Endodermal cell (in vitro differentiated cells): ENCODE results near the gene ICAM2. TPM values are rescaled to one million over a fixed set of nuclear protein-coding genes. Genes with fewer than 3 reads are reported as not detected.

Source experiments
- DNase-seq: peaks from one replicate; pipeline ENCODE4 v3.0.0-alpha.2; 2017
- H3K27ac ChIP-seq: 2 replicates; pipeline ENCODE4 v1.5.1; 2013; ENCODE audit warnings: mild to moderate bottlenecking, low read depth, low read length, moderate library complexity
- H3K27me3 ChIP-seq: 2 replicates; pipeline ENCODE4 v1.6.1; 2013; ENCODE audit warnings: mild to moderate bottlenecking, low read length, moderate library complexity; ENCODE audit not compliant: insufficient read depth, control insufficient read depth, poor library complexity, severe bottlenecking
- H3K36me3 ChIP-seq: 2 replicates; pipeline ENCODE4 v1.7.0; 2013; ENCODE audit warnings: mild to moderate bottlenecking, low read length, moderate library complexity; ENCODE audit not compliant: control insufficient read depth, insufficient read depth
- H3K4me1 ChIP-seq: one replicate; pipeline ENCODE4 v1.7.0; 2013; ENCODE audit warnings: low read length; ENCODE audit not compliant: control insufficient read depth, insufficient read depth
- H3K4me3 ChIP-seq: 2 replicates; pipeline ENCODE4 v1.5.1; 2013; ENCODE audit warnings: mild to moderate bottlenecking, low read length, moderate library complexity
- H3K9ac ChIP-seq: 2 replicates; pipeline ENCODE4 v1.6.1; 2013; ENCODE audit warnings: mild to moderate bottlenecking, low read length, moderate library complexity; ENCODE audit not compliant: poor library complexity, severe bottlenecking; ENCODE audit errors: extremely low read depth
- H3K9me3 ChIP-seq: 2 replicates; pipeline ENCODE4 v1.6.1; 2013; ENCODE audit warnings: mild to moderate bottlenecking, low read length, moderate library complexity; ENCODE audit not compliant: control insufficient read depth
- H3K27ac Mint-ChIP-seq: 2 replicates; pipeline ENCODE4 v1.8.0; 2020; ENCODE audit warnings: mixed read lengths
- H3K27me3 Mint-ChIP-seq: 2 replicates; pipeline ENCODE4 v1.8.0; 2021; ENCODE audit warnings: mild to moderate bottlenecking, mixed read lengths; ENCODE audit not compliant: insufficient read depth
- H3K36me3 Mint-ChIP-seq: 2 replicates; pipeline ENCODE4 v1.8.0; 2020; ENCODE audit warnings: low read depth, mixed read lengths
- H3K4me1 Mint-ChIP-seq: 2 replicates; pipeline ENCODE4 v1.8.0; 2020; ENCODE audit warnings: mixed read lengths
- H3K4me3 Mint-ChIP-seq: 2 replicates; pipeline ENCODE4 v1.8.0; 2020; ENCODE audit warnings: mild to moderate bottlenecking, moderate library complexity, mixed read lengths
- H3K9me3 Mint-ChIP-seq: 2 replicates; pipeline ENCODE4 v1.8.0; 2020; ENCODE audit warnings: mild to moderate bottlenecking, mixed read lengths
- CTCF ChIP-seq: fragments of 200-600 bp; sonication (generic); conservative IDR thresholded peaks from 2 replicates; pipeline ENCODE4 v1.5.0; 2021; ENCODE audit warnings: antibody characterized with exemption, mild to moderate bottlenecking
- WGBS, 2 experiments: methylation state at CpG; one replicate each; pipeline versions ENCODE4 v1.1.5 to v1.1.7; 2013; ENCODE audit warnings: missing lambda C conversion rate in 2 of 2, mixed read lengths in 1 of 2; ENCODE audit not compliant: insufficient coverage in 1 of 2, insufficient read length in 1 of 2; 5-methylcytosine and 5-hydroxymethylcytosine counted together
- total RNA-seq, 2 donors: library from RNA; stranded (reverse); fragmentation: NEBNext Ultra II Directional in 1 of 2; extraction: Animal tissue kit (Norgen Biotek cat#: 25700) in 1 of 2; gene quantifications; 2 replicates in 1 of 2; 3 replicates in 1 of 2; pipeline ENCODE4 v1.2.1, GENCODE V29; 2021

Gene ICAM2
- total RNA-seq, 2 donors from 2014 or later = 0.75 TPM; not detected in 1

- H3K4me3 ChIP-seq = no peak overlapping the region
- Mint-ChIP-seq H3K9me3 (no peaks in the 10 kb centered on the region), H3K27me3 (no peaks in the 10 kb centered on the region), H3K36me3 (peaks cover 38% of the 10 kb centered on the region), H3K4me1 (peaks cover 12% of the 10 kb centered on the region), H3K27ac (no peak overlapping the region), H3K4me3 (no peak overlapping the region)
- H3K36me3 ChIP-seq = peaks cover 23% of the 10 kb centered on the region
- no peak overlapping the region for H3K9ac ChIP-seq
- no peak for DNase-seq
- no peak overlapping the region for H3K27ac ChIP-seq
- no peaks in the 10 kb centered on the region for H3K27me3 ChIP-seq
- H3K9me3 ChIP-seq = no peaks in the 10 kb centered on the region
- 93 to 100% methylated on average over 5 of the region's 5 CpGs for WGBS, 2 experiments
- H3K4me1 ChIP-seq = no peaks in the 10 kb centered on the region
- no peak for TF ChIP-seq CTCF
These were observed 38.2 kb upstream of the ICAM2 start for GRCh38 chr17:64058621-64059020.

- Histone ChIP-seq H3K4me3 (no peak overlapping the region), H3K27me3 (no peaks in the 10 kb centered on the region), H3K9me3 (no peaks in the 10 kb centered on the region), H3K9ac (no peak overlapping the region), H3K27ac (no peak overlapping the region), H3K36me3 (peaks cover 23% of the 10 kb centered on the region), H3K4me1 (no peaks in the 10 kb centered on the region)
- peaks cover 12% of the 10 kb centered on the region for H3K4me1 Mint-ChIP-seq
- H3K4me3 Mint-ChIP-seq = no peak overlapping the region
- 88 to 93% methylated on average over 7 to 9 of the region's 9 CpGs for WGBS, 2 experiments
- peaks cover 46% of the 10 kb centered on the region for H3K36me3 Mint-ChIP-seq
- no peak for DNase-seq
- peak overlapping the region; percentile 30 for H3K27ac Mint-ChIP-seq
- no peaks in the 10 kb centered on the region for H3K27me3 Mint-ChIP-seq
- no peak for TF ChIP-seq CTCF
- no peaks in the 10 kb centered on the region for H3K9me3 Mint-ChIP-seq
These were observed 37.3 kb upstream of the ICAM2 start for GRCh38 chr17:64057701-64058263.

- Histone ChIP-seq H3K4me1 (no peaks in the 10 kb centered on the region), H3K36me3 (peaks cover 27% of the 10 kb centered on the region), H3K27ac (no peak overlapping the region), H3K9me3 (no peaks in the 10 kb centered on the region), H3K4me3 (no peak overlapping the region), H3K9ac (no peak overlapping the region), H3K27me3 (no peaks in the 10 kb centered on the region)
- 84 to 86% methylated on average over 11 to 12 of the region's 12 CpGs for WGBS, 2 experiments
- Mint-ChIP-seq H3K4me3 (no peak overlapping the region), H3K36me3 (peaks cover 58% of the 10 kb centered on the region), H3K27ac (peak overlapping the region; percentile 87), H3K27me3 (no peaks in the 10 kb centered on the region), H3K4me1 (peaks cover 12% of the 10 kb centered on the region), H3K9me3 (no peaks in the 10 kb centered on the region)
- TF ChIP-seq CTCF = peak; percentile 33
- DNase-seq = peak; percentile 95
These were observed 36.0 kb upstream of the ICAM2 start for GRCh38 chr17:64056269-64057005.
